ENCODE measurements around the gene NDUFS1. TPM values are rescaled to one million over a fixed set of nuclear protein-coding genes. Genes with fewer than 3 reads are reported as not detected.
"Not testable (repeated sequence)": the region's sequence is repeated elsewhere in the genome, so short reads cannot be mapped to it uniquely, and the experiment has no call there.

Gene NDUFS1
- polyA plus RNA-seq (ENCODE audit: insufficient read length in 4 of 4), result 10 to 100 TPM; 44.2 to 74.1 (median 72.7) TPM

DNA sequence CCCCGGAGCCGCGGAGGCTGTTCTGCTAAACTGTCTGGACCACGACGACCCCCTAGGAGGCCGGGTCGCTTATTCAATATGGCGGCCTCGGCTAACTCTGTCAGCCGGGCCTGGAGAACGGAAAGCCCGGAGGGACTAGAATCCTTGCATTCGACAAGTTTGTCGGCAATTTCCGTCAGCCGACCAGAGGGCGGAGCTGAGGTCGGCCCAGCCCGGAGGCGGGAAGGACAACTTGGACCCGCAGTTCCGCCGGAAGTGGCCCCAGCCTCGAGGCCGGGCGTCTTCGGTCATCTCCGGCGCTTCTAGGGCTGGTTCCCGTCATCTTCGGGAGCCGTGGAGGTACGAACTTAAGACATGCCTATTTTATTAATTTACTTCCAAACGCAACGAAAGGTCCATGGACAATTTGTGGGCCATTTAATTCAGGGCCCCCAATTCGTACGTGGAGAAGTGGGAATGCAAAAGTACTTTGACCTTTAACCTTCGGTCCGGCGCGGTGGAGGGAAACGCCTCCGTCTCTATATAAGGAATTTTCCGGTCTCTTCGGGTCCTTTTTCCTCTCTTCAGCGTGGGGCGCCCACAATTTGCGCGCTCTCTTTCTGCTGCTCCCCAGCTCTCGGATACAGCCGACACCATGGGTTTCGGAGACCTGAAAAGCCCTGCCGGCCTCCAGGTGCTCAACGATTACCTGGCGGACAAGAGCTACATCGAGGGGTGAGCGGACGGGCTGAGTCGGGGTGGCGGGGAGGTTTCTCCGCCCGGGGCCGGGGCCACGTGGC lies at the start of gene NDUFS1, which contains the start of gene EEF1B2:
NDUFS1 (minus strand) TSS at position 99 of the 779 bp plus-strand sequence. CDS start 5,766 bp downstream, outside the sequence.
EEF1B2 (plus strand) TSS at position 550 of the 779 bp plus-strand sequence; CDS start at position 635, 85 bp downstream.
- DNase-seq (ENCODE audit: low read depth in 4 of 4, low spot score in 3 of 4), result peak; percentile 97 to 99 (median 98)

DNA sequence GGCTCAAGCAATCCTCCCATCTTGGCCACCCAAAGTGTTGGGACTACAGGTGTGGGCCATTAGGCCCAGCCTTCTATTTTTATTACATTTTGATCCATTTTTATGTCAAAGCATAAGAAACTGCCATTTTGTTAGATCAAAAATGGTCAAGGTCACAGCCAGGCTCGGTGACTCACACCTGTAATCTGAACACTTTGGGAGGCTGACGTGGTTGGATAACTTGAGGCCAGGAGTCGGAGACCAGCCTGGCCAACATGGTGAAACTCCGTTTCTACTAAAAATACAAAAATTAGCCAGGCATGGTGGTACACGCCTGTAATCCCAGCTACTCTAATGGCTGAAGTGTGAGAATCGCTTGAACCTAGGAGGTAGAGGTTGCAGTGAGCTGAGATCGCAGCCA lies 49.7 kb upstream of the NDUFS1 start:
- DNase-seq (ENCODE audit: low read depth in 4 of 4, low spot score in 3 of 4), result no peak

DNA sequence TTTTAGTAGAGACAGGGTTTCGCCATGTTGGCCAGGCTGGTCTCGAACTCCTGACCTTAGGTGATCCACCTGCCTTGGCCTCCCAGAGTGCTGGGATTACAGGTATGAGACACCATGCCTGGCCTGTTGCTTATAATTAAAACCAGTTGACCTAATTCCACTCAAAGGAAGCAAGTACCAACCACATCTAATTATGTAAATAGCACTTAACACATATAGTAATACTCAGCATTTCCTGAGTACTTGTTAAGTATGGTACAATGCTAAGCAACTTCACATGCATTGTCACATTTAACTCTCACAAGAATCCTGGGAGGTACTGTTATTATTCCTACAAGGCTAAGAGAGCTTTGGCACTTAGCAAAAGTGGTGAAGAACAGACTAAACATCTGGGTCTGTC lies 48.1 kb upstream of the NDUFS1 start:
- DNase-seq (ENCODE audit: low read depth in 4 of 4, low spot score in 3 of 4), result not testable (repeated sequence)

DNA sequence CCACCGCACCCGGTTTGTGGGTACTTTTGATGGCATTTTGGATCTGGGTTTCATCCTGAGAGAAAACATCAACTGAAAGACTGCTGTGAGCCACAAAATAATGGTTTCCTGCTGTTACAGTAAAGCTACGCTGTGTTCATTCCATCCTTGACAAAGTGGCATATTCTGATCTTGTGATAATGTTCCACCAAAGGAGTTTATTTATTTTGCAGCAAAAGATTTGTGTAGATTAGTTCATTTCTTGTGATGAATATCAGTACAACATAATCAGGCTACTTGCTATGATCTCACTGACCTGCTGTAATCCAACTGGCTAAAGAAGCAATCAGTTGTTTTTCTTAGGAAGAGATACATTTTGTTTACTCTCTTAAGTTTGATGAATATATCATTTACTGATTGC lies 45.5 kb upstream of the NDUFS1 start:
- DNase-seq (ENCODE audit: low read depth in 4 of 4, low spot score in 3 of 4), result no peak

DNA sequence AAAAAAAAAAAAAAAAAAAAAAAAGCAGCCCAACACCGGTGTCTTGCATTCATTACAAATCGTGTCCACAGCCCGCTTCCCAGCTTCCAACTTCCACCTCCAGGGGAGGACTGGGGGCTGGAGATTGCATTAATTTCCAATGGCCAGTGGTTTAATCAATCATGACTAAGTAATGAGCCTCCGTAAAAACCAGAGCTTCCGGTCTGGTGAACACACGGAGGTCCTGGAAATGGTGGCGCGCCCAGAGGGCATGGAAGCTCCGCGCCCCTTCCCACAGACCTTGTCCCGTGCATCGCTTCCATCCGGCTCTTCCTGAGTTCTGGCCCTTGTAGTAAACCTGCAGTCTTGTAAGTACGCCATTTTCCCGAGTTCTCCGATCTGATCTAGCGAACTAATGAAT lies 44.1 kb upstream of the NDUFS1 start:
- DNase-seq (ENCODE audit: low read depth in 4 of 4, low spot score in 3 of 4), result no peak

DNA sequence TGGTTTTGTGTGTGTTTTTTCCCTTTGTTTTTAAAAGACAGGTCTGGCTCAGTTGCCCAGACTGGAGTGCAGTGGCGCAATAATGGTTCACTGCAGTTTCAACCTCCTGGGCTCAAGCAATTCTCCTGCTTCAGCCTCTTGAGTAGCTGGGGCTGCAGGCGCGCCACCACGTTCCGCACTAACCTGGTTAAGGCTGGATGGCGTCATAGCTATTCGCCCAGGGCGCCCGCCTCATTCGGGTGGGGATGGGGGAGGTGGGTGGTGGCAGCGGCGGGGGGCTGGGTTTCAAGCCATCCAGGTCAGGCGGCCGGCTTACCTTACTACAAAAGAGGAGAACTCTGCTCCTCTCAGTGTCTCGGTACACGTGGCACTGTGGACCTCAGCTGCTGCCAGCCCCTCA lies 43.2 kb upstream of the NDUFS1 start:
- DNase-seq (ENCODE audit: low read depth in 4 of 4, low spot score in 3 of 4), result no peak

DNA sequence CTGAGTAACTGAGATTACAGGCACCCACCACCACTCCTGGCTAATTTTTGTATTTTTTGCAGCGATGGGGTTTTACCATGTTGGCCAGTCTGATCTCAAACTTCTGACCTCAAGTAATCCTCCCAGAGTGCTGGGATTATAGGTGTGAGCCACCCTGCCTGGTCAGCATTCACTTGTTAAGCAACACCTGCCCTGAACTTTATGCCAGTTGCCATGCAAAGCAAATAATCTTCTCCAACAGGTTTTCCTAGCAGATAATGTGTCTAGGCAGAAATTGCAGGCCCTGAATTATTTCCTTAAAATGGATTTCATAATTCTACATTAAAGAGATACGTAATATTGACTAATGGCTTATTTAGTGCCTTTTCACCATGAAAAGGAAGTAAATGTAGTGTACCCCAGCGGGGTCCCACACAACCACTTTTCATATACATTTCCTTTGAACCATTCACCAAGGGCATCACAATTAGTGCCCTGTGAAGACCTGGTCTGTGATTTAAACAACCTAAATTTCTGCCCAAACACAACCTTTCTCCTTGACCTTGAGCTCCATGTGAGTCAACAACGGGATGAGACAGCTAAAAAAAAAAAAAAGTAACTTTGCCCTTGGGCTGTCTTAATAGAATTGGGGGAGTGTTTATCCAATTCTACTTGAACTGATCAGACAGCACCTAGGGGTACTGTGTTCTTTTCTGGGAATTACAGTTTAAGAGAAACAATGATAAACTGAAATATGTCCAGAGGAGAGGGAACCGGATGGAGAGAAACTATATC lies 42.0 kb upstream of the NDUFS1 start:
- DNase-seq (ENCODE audit: low read depth in 4 of 4, low spot score in 3 of 4), result no peak

DNA sequence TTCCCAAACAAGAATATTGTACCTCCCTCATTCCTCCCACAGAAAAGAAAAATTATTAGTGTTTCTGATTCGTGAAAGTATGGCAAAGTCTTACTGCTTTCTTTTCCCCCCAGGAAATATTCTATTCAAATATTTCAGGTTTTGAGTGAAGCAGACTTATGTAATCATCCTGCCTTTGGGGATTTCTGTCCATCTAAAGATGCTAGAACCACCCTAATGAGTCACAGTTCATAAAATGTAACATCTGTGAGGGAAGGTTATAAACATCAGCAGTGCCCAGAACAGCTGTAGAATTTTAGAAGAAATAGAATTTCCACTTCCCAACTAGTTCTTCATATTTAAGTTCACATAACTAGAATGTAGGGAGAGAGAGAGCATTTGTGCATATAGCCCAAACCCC lies 39.4 kb upstream of the NDUFS1 start:
- no peak for DNase-seq (ENCODE audit: low read depth in 4 of 4, low spot score in 3 of 4)

DNA sequence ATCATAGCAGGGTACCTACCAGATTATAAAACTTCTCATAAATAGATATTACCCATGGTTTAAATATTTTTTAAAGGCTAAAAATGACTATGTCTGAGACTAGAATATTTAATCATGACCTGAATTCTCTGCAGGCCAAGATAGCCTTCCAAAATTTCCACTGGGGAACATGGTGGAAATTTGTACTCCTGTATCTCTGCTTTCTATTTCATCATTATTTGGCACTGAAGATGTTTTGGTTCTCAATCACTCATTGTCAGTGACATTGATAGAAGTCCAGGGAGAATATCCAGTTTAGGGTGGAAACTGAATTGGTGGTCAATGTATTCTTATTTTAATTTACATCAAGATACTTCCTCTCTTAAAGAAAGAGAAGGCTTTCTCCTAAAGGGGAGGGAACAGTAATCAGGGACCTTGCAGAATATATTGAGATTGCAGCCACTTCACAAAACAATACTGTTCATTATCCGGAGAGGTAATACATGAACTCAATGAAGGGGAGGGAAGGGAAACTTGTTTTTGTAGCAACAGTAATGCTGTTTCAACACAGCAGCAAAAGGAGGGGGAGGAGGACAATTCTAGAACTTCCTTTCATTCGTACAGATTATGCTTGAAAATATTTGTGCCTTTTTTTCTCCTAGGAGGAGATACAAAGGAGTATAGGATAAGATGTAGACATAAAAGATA lies 34.6 kb upstream of the NDUFS1 start:
- no peak for DNase-seq (ENCODE audit: low read depth in 4 of 4, low spot score in 3 of 4)

DNA sequence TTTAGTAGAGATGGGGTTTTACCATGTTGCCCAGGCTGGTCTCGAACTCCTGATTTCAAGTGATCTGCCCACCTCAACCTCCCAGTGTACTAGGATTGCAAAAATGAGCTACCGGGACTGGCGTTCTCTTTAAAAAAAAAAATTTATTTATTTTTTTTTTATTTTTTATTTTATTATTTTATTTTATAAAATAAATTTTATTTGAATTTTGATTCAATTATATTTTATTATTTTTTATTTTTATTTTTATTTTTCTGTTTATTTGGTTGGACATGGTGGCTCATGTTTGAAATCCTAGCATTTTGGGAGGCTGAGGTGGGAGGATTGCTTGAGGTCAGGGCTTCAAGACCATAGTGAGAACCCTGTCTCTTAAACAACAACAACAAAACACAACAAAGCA lies 32.9 kb upstream of the NDUFS1 start:
- no peak for DNase-seq (ENCODE audit: low read depth in 4 of 4, low spot score in 3 of 4)

DNA sequence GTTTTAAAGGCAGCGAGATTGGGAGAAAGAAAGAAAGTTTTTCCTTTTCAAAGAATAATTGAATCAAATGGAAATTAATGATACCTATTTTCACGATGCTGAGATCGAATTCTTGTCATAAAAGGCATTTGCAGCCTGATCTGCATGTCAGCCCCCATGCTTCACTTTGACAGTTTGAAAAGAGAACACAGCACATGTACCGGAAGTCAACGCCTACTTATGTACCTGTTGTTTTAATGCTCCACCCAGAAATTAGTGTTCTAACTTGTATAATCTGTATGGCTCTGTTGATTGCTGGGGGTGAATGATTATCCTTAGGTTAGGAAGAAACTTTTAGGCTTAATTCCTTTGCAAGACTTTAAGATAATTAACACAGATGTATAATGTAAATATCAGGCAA lies 31.4 kb upstream of the NDUFS1 start:
- DNase-seq (ENCODE audit: low read depth in 4 of 4, low spot score in 3 of 4), result no peak

DNA sequence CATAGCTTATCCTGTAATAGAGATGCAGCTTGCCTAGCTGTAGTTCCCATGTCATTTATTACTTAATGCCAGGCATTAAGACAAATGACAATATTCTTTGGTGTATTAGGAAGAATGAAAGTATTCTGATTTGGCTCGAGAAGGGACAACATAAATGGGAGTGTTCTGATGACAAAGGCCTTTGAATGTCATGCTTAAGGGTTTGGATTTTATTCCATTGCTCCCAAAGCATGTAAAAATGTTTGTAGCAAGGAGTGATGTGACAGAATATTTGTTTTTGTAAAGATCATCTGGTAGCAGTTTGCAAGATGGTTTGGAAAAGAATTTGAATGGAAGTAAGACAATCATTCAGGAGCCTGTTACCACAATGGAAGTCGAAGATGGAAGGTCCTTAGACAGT lies 30.9 kb upstream of the NDUFS1 start:
- DNase-seq (ENCODE audit: low read depth in 4 of 4, low spot score in 3 of 4), result no peak

DNA sequence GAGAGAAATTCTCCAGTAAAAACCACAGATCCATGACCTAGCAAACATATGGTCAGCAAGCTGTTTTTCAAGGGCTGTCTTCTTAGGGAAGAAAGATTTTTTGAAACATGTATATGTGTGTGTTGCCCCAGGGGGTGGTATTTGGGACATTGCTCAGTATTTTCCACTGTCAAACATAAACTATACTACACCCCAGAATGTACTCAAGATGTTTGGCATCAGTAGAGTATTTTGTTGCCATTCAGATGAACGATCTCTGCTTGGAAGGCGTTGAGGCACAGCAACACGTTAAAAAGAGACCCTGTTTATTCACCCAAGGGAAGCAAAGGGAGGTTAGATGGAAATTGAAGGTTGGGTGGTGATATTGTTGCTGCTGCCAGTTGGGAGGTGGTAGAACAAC lies 30.4 kb upstream of the NDUFS1 start:
- no peak for DNase-seq (ENCODE audit: low read depth in 4 of 4, low spot score in 3 of 4)

DNA sequence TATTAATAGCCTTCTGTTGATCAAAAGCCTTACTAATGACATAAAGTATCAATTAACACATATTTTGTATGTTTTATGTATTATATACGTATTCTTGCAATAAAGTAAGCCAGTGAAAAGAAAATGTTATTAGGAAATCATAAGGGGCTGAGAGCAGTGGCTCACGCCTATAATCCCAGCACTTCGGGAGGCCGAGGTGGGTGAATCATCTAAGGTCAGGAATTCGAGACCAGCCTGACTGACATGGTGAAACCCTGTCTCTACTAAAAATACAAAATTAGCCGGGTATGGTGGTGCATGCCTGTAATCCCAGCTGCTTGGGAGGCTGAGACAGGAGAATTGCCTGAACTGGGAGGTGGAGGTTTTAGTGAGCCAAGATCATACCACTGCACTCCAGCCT lies 22.3 kb upstream of the NDUFS1 start:
- not testable (repeated sequence) for DNase-seq (ENCODE audit: low read depth in 4 of 4, low spot score in 3 of 4)

DNA sequence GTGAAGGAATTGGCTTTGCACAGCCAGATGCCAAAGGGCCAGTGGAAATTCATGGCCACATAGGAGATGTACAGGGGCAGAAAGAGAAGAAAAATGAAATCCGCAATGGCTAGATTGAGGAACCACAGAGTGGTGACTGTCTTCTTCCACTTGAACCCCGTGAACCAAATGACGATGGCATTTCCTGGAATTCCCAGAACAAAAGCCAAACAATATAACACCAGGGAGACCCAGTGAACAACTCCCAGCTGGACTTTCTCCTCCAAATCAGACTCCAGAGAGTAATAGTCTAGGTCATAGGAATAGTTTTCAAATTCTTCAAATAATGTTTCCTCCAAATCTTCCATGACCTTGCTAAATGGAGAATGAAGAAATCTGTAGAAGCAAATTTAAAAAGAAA lies 17.7 kb upstream of the NDUFS1 start:
- no peak for DNase-seq (ENCODE audit: low read depth in 4 of 4, low spot score in 3 of 4)

DNA sequence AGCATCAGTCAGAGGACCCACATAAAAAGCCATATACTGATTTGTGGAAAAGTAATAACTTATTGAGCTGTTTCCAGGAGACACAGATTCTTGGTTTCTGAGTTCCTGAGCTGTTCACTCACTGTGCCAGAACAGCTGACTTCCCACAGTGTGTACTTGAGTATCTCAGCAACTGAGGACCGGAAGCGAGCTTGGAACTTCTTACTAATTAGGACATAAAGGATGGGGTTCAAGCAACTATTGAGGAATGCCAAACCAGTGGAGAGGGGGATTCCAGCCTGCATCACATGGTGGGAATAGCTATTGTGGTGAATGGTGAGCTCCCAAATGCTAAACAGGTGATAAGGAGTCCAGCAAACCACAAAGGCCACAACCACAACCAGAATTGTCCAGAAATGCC lies 16.9 kb upstream of the NDUFS1 start:
- no peak for DNase-seq (ENCODE audit: low read depth in 4 of 4, low spot score in 3 of 4)

DNA sequence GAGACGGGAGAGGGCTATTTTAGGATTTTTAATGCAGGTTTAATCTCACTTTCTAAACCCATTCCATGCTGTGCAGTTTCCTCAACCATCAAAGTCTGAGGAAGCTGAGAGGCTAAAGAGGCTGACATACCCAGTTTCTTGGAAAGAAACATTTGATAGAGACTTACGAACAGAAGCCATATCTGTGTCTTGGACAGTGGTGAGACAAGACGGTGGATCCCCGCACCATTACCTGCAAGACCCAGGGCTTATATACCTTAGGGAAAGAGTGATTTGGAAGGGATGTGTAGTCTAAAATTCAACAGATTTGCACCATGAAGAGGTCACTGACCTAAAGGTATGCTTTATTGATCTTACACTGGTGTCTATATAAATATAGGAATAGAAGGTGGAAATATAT lies 13.9 kb upstream of the NDUFS1 start:
- DNase-seq (ENCODE audit: low read depth in 4 of 4, low spot score in 3 of 4), result no peak

DNA sequence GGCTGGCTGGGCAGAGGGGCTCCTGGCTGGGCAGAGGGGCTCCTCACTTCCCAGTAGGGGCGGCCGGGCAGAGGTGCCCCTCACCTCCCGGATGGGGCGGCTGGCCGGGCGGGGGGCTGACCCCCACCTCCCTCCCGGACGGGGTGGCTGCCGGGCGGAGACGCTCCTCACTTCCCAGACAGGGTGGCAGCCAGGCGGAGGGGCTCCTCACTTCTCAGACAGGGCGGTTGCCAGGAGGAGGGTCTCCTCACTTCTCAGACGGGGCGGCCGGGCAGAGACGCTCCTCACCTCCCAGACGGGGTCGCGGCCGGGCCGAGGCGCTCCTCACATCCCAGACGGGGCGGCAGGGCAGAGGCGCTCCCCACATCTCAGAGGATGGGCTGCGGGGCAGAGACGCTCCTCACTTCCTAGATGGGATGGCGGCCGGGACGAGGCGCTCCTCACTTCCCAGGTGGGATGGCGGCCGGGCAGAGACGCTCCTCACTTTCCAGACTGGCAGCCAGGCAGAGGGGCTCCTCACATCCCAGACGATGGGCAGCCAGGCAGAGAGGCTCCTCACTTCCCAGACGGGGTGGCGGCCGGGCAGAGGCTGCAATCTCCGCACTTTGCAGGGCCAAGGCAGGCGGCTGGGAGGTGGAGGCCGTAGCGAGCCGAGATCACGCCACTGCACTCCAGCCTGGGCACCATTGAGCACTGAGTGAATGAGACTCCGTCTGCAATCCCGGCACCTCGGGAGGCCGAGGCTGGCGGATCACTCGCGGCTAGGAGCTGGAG lies 12.6 kb upstream of the NDUFS1 start:
- not testable (repeated sequence) for DNase-seq (ENCODE audit: low read depth in 4 of 4, low spot score in 3 of 4)

DNA sequence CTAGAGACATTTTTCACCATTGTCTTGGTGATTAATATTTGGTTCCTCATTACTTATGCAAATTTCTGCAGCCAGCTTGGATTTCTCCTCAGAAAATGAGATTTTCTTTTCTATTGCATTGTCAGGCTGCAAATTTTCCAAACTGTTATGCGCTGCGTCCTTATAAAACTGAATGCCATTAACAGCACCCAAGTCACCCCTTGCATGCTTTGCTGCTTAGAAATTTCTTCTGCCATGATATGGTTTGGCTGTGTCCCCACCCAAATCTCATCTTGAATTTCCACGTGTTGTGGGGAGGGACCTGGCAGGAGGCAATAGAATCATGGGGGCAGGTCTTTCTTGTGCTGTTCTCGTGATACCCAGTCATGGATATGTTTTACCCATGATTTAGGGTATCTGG lies 9.0 kb upstream of the NDUFS1 start:
- not testable (repeated sequence) for DNase-seq (ENCODE audit: low read depth in 4 of 4, low spot score in 3 of 4)

DNA sequence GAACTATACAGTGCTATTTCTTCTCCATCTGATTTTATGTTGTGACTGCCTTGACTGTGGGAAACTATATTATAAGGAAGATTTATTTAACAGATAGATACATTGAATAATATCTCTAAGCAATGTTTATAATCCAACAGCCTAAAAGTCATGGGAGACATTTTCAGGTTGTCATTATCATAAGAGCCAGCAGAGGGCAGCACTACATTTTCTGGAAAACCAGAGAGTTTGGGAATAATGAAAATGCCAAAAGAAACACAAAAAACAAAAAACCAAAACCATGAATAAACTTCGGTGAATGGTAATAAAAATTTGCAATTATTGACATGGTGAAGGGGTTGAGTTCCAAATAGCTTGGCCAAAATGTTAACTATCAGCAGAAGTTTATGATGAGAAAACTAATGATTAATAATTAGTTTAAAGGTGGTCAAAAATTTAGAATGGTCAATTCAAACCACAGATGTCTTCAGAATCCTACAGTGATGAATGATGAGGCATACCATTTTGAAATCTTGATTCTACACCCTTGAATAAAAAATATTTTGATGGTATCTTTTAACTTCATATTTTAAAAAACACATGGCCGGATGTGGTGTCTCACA lies 5.1 kb upstream of the NDUFS1 start:
- DNase-seq (ENCODE audit: low read depth in 4 of 4, low spot score in 3 of 4), result peak in 2 of 4 donors; percentile 7 to 21
